Measurements from ENCODE around the gene BRWD1. TPM values are rescaled to one million over a fixed set of nuclear protein-coding genes. Genes with fewer than 3 reads are reported as not detected.

The BRWD1 gene
- total and polyA plus RNA-seq, 2 of the 13 experiments (the other 11 are each of a cell fraction or from before 2014, with no cell fraction given): 13.9 to 28.0 TPM

GRCh38 chr21:39183272-39184049 is 130.0 kb downstream of the BRWD1 start, which contains the start of gene PSMG1 (continued):
- peak; percentile 85 for TF ChIP-seq ZNF275 (CRISPR knock-in tag; IDR thresholded peaks at IDR 0.05; ENCODE audit: borderline replicate concordance)
- TF ChIP-seq POGK (CRISPR knock-in tag; conservative IDR thresholded peaks at IDR 0.05): peak; percentile 77
- TF ChIP-seq ZBTB33 (CRISPR knock-in tag; IDR thresholded peaks at IDR 0.05): no peak
- TF ChIP-seq CBFB (CRISPR knock-in tag; IDR thresholded peaks at IDR 0.05): peak; percentile 51; the same call in 1 of the 2 replicates
- TF ChIP-seq HDAC2 (CRISPR knock-in tag; IDR thresholded peaks at IDR 0.05): peak; percentile 86
- TF ChIP-seq FOXO4 (CRISPR knock-in tag; conservative IDR thresholded peaks at IDR 0.05): no peak
- TF ChIP-seq SNAPC5 (CRISPR knock-in tag; IDR thresholded peaks at IDR 0.05; ENCODE audit: borderline replicate concordance): no peak; the same call in 1 of the 2 replicates
- TF ChIP-seq AHR (CRISPR knock-in tag; IDR thresholded peaks at IDR 0.05): peak; percentile 81; the same call in 1 of the 2 replicates
- TF ChIP-seq KDM5A (IDR thresholded peaks at IDR 0.05; ENCODE audit: borderline replicate concordance, low read length): no peak; the same call in 1 of the 2 replicates
- TF ChIP-seq SCMH1 (CRISPR knock-in tag; IDR thresholded peaks at IDR 0.05; ENCODE audit: borderline replicate concordance): no peak
- TF ChIP-seq ZNF136 (CRISPR knock-in tag; IDR thresholded peaks at IDR 0.05; ENCODE audit: low read depth): no peak
- peak; percentile 82 for TF ChIP-seq IKZF5 (CRISPR knock-in tag; IDR thresholded peaks at IDR 0.05)
- peak; percentile 82; the same call in 1 of the 2 replicates for TF ChIP-seq TSC22D2 (CRISPR knock-in tag; IDR thresholded peaks at IDR 0.05; ENCODE audit: borderline replicate concordance)
- no peak for TF ChIP-seq PLSCR1 (CRISPR knock-in tag; IDR thresholded peaks at IDR 0.05; ENCODE audit: borderline replicate concordance)
- no peak for TF ChIP-seq DNMT3B (CRISPR knock-in tag; conservative IDR thresholded peaks at IDR 0.05)
- TF ChIP-seq CENPT (CRISPR knock-in tag; IDR thresholded peaks at IDR 0.05; ENCODE audit: low read depth): 0 out of 2 replicates have a peak, but pooled peaks have one; percentile 34
- no peak; the same call in 1 of the 2 replicates for TF ChIP-seq ETV5 (CRISPR knock-in tag; IDR thresholded peaks at IDR 0.05; ENCODE audit: borderline replicate concordance)
- no peak; the same call in 1 of the 2 replicates for TF ChIP-seq ELF4 (CRISPR knock-in tag; IDR thresholded peaks at IDR 0.05; ENCODE audit: borderline replicate concordance)
- TF ChIP-seq ZNF343 (CRISPR knock-in tag; IDR thresholded peaks at IDR 0.05): no peak; the same call in none of the 2 replicates
